Activated CD8-positive, alpha-beta T cell treated with anti-CD3 and anti-CD28 coated beads, Interleukin-2, amount 10 ng/mL, durations not matched to agents 7 days and 5 days (primary cell): ENCODE results near the gene RIC1. TPM values are rescaled to one million over a fixed set of nuclear protein-coding genes. Genes with fewer than 3 reads are reported as not detected.
A peak's percentile ranks its signal among the peaks of the same experiment; 100 is the strongest.
"Not testable (repeated sequence)": the region's sequence is repeated elsewhere in the genome, so short reads cannot be mapped to it uniquely, and the experiment has no call there.

Experiments used
- ATAC-seq: fragments of 150-1000 bp; cut with Tn5 transposase; one replicate; pipeline ENCODE4 v1.10.0; 2021; ENCODE audit warnings: moderate library complexity
- CTCF ChIA-PET: fragments of 350-600 bp; sonication (Branson Sonifier 250); formaldehyde crosslinking; loops from one replicate; lab custom pipeline; 2021; ENCODE audit warnings: antibody characterized with exemption; lab: Charles Lee
- POLR2A ChIA-PET: fragments of 350-600 bp; sonication (Branson Sonifier 250); formaldehyde crosslinking; loops from one replicate; lab custom pipeline; 2021; ENCODE audit warnings: antibody characterized with exemption; lab: Charles Lee
- DNase-seq: peaks from one replicate; pipeline ENCODE4 v3.0.0-alpha.2; 2020
- H3K27ac Mint-ChIP-seq: one replicate; pipeline ENCODE4 v1.8.0; 2021; ENCODE audit warnings: mild to moderate bottlenecking, mixed read lengths
- H3K27me3 Mint-ChIP-seq: one replicate; pipeline ENCODE4 v1.8.0; 2021; ENCODE audit warnings: low read depth, mixed read lengths
- H3K36me3 Mint-ChIP-seq: one replicate; pipeline ENCODE4 v1.8.0; 2021; ENCODE audit warnings: low read depth, mixed read lengths
- H3K4me1 Mint-ChIP-seq: one replicate; pipeline ENCODE4 v1.8.0; 2021; ENCODE audit warnings: low read depth, mixed read lengths
- H3K4me3 Mint-ChIP-seq: one replicate; pipeline ENCODE4 v1.8.0; 2021; ENCODE audit warnings: mild to moderate bottlenecking, mixed read lengths
- H3K9me3 Mint-ChIP-seq: one replicate; pipeline ENCODE4 v1.8.0; 2022; ENCODE audit warnings: mixed read lengths; ENCODE audit not compliant: insufficient read depth
- total RNA-seq, 2 experiments: library from RNA; stranded (reverse); gene quantifications; one replicate each; pipeline ENCODE4 v1.2.3, GENCODE V29; 2021

Gene RIC1
- total RNA-seq, 2 experiments from 2014 or later, result 16.7 to 17.8 TPM

GRCh38 chr9:5624655-5625054 is 4.3 kb upstream of the RIC1 start:
- POLR2A ChIA-PET, result no interaction called here
- Mint-ChIP-seq H3K27ac (no peak overlapping the region), H3K4me1 (peaks cover 29% of the 10 kb centered on the region), H3K4me3 (no peak overlapping the region), H3K27me3 (no peaks in the 10 kb centered on the region), H3K9me3 (no peaks in the 10 kb centered on the region), H3K36me3 (peaks cover 27% of the 10 kb centered on the region)
- DNase-seq (no peak), ATAC-seq (no peak)
- CTCF ChIA-PET, result interaction anchor here (1.0 to 4.8 kb wide), 5 partner anchors 24 to 866 kb away, joined by 3 to 20 read pairs (median 6); partner anchors contain the start of gene CD274

- Mint-ChIP-seq H3K36me3 (peaks cover 20% of the 10 kb centered on the region), H3K4me3 (peak overlapping the region; percentile 93), H3K4me1 (peaks cover 38% of the 10 kb centered on the region), H3K27ac (peak overlapping the region; percentile 97), H3K9me3 (no peaks in the 10 kb centered on the region), H3K27me3 (no peaks in the 10 kb centered on the region)
- CTCF ChIA-PET, result interaction anchor here (1.0 to 3.1 kb wide), 6 partner anchors 15 to 205 kb away, joined by 3 to 16 read pairs (median 12); partner anchors contain the start of genes CD274 and ERMP1
- ATAC-seq (peak; percentile 10), DNase-seq (peak; percentile 60)
- POLR2A ChIA-PET, result interaction anchor here (0.5 to 3.1 kb wide), 11 partner anchors 11 to 886 kb away, joined by 3 to 19 read pairs (median 4); partner anchors contain the start of genes AK3, CD274 and PLGRKT
Measured at GRCh38 chr9:5626727-5627634, 1.9 kb upstream of the RIC1 start.

GRCh38 chr9:5627686-5628085 is 1.2 kb upstream of the RIC1 start:
- ChIA-PET POLR2A (interaction anchor here (0.5 to 3.1 kb wide), 11 partner anchors 8 to 380 kb away, joined by 3 to 19 read pairs (median 5); partner anchors contain the start of genes CD274 and PLGRKT), CTCF (interaction anchor here (1.0 to 3.1 kb wide), 8 partner anchors 15 to 441 kb away, joined by 3 to 16 read pairs (median 8); partner anchors contain the start of genes CD274 and ERMP1)
- ATAC-seq, H3K27me3 Mint-ChIP-seq, H3K9me3 Mint-ChIP-seq: not testable (repeated sequence)
- DNase-seq, result peak; percentile 28
- Mint-ChIP-seq H3K36me3 (peaks cover 20% of the 10 kb centered on the region), H3K4me1 (peaks cover 44% of the 10 kb centered on the region), H3K4me3 (peak overlapping the region; percentile 93), H3K27ac (peak overlapping the region; percentile 97)

GRCh38 chr9:5628183-5628529 is 751 bp upstream of the RIC1 start:
- DNase-seq, result no peak
- Mint-ChIP-seq H3K27ac (peak overlapping the region; percentile 97), H3K9me3 (no peaks in the 10 kb centered on the region), H3K4me3 (peak overlapping the region; percentile 93), H3K4me1 (peaks cover 46% of the 10 kb centered on the region), H3K36me3 (peaks cover 20% of the 10 kb centered on the region), H3K27me3 (no peaks in the 10 kb centered on the region)
- CTCF ChIA-PET, result interaction anchor here (0.7 to 3.1 kb wide), 8 partner anchors 19 to 442 kb away, joined by 3 to 16 read pairs (median 8); partner anchors contain the start of genes CD274 and ERMP1
- POLR2A ChIA-PET, result interaction anchor here (0.6 to 3.1 kb wide), 17 partner anchors 9 to 949 kb away, joined by 3 to 19 read pairs (median 5); partner anchors contain the start of genes CD274, CDC37L1, JAK2 and PLGRKT
- ATAC-seq, result peak; percentile 0

- H3K9me3 Mint-ChIP-seq, result no peaks in the 10 kb centered on the region
- DNase-seq (peak; percentile 59), ATAC-seq (peak; percentile 37)
- POLR2A ChIA-PET, result interaction anchor here (0.7 to 3.1 kb wide), 15 partner anchors 10 to 950 kb away, joined by 3 to 19 read pairs (median 5); partner anchors contain the start of genes CD274, CDC37L1, JAK2 and PLGRKT
- CTCF ChIA-PET, result interaction anchor here (1.7 to 3.1 kb wide), 4 partner anchors 21 to 179 kb away, joined by 5 to 16 read pairs (median 12); partner anchors contain the start of gene CD274
- H3K4me3 Mint-ChIP-seq, result peak overlapping the region; percentile 100
- H3K27ac Mint-ChIP-seq, result peak overlapping the region; percentile 96
- no peaks in the 10 kb centered on the region for H3K27me3 Mint-ChIP-seq
- peaks cover 45% of the 10 kb centered on the region for H3K4me1 Mint-ChIP-seq
- peaks cover 20% of the 10 kb centered on the region for H3K36me3 Mint-ChIP-seq
Measured at GRCh38 chr9:5629312-5630080, 589 bp downstream of the RIC1 start.

GRCh38 chr9:5630081-5630507 is 1.2 kb downstream of the RIC1 start:
- Mint-ChIP-seq H3K27ac (peak overlapping the region; percentile 96), H3K36me3 (peaks cover 20% of the 10 kb centered on the region), H3K4me3 (peak overlapping the region; percentile 100), H3K4me1 (peaks cover 42% of the 10 kb centered on the region), H3K27me3 (no peaks in the 10 kb centered on the region), H3K9me3 (no peaks in the 10 kb centered on the region)
- ChIA-PET POLR2A (no interaction called here), CTCF (no interaction called here)
- DNase-seq (no peak), ATAC-seq (no peak)

GRCh38 chr9:5631026-5631425 is 2.1 kb downstream of the RIC1 start:
- Mint-ChIP-seq H3K9me3 (peaks cover 7% of the 10 kb centered on the region), H3K27me3 (no peaks in the 10 kb centered on the region), H3K4me3 (no peak overlapping the region), H3K4me1 (peaks cover 39% of the 10 kb centered on the region), H3K36me3 (peaks cover 27% of the 10 kb centered on the region), H3K27ac (no peak overlapping the region)
- ChIA-PET CTCF (no interaction called here), POLR2A (no interaction called here)
- DNase-seq, result no peak
- no peak for ATAC-seq

GRCh38 chr9:5632540-5632939 is 3.6 kb downstream of the RIC1 start:
- ChIA-PET POLR2A (no interaction called here), CTCF (interaction anchor here (1.0 to 1.4 kb wide), 6 partner anchors 32 to 645 kb away, joined by 3 to 6 read pairs (median 4); partner anchors contain the start of gene ERMP1)
- H3K27me3 Mint-ChIP-seq, result no peaks in the 10 kb centered on the region
- ATAC-seq (no peak), DNase-seq (no peak)
- H3K4me1 Mint-ChIP-seq, result peaks cover 29% of the 10 kb centered on the region
- no peak overlapping the region for H3K27ac Mint-ChIP-seq
- H3K36me3 Mint-ChIP-seq, result peaks cover 25% of the 10 kb centered on the region
- H3K4me3 Mint-ChIP-seq, result no peak overlapping the region
- H3K9me3 Mint-ChIP-seq, result peaks cover 9% of the 10 kb centered on the region

- no peak for DNase-seq
- peaks cover 31% of the 10 kb centered on the region for H3K4me1 Mint-ChIP-seq
- ChIA-PET CTCF (interaction anchor here (0.5 to 1.4 kb wide), 4 partner anchors 33 to 691 kb away, joined by 3 read pairs; no protein-coding TSS in a partner anchor), POLR2A (no interaction called here)
- no peak overlapping the region for H3K4me3 Mint-ChIP-seq
- no peak overlapping the region for H3K27ac Mint-ChIP-seq
- no peak for ATAC-seq
- H3K36me3 Mint-ChIP-seq, result peaks cover 32% of the 10 kb centered on the region
- H3K27me3 Mint-ChIP-seq, result no peaks in the 10 kb centered on the region
- H3K9me3 Mint-ChIP-seq, result peaks cover 13% of the 10 kb centered on the region
Measured at GRCh38 chr9:5633243-5633642, 4.3 kb downstream of the RIC1 start.

GRCh38 chr9:5635390-5635789 is 6.5 kb downstream of the RIC1 start:
- DNase-seq, result no peak
- Mint-ChIP-seq H3K27me3 (no peaks in the 10 kb centered on the region), H3K27ac (no peak overlapping the region), H3K4me3 (no peak overlapping the region), H3K9me3 (peaks cover 30% of the 10 kb centered on the region), H3K4me1 (peaks cover 30% of the 10 kb centered on the region), H3K36me3 (peaks cover 47% of the 10 kb centered on the region)
- ATAC-seq, result no peak
- CTCF ChIA-PET, result no interaction called here
- POLR2A ChIA-PET, result no interaction called here

- H3K27me3 Mint-ChIP-seq, result no peaks in the 10 kb centered on the region
- ChIA-PET POLR2A (no interaction called here), CTCF (no interaction called here)
- H3K4me3 Mint-ChIP-seq, result no peak overlapping the region
- peaks cover 61% of the 10 kb centered on the region for H3K36me3 Mint-ChIP-seq
- no peak overlapping the region for H3K27ac Mint-ChIP-seq
- ATAC-seq, result no peak
- no peak for DNase-seq
- H3K4me1 Mint-ChIP-seq, result peaks cover 8% of the 10 kb centered on the region
- peaks cover 38% of the 10 kb centered on the region for H3K9me3 Mint-ChIP-seq
Measured at GRCh38 chr9:5639816-5640215, 10.9 kb downstream of the RIC1 start.
